A549 (cell line): Measurements from ENCODE around the gene NFAM1. TPM values are rescaled to one million over a fixed set of nuclear protein-coding genes. Genes with fewer than 3 reads are reported as not detected.

Experiments used
- ATAC-seq, 2 experiments: fragments of 200-7000 bp in 1 of 2; fragments of >200 bp in 1 of 2; cut with Nextera tagmentation in 1 of 2; cut with Tn5 transposase in 1 of 2; 3 replicates each; pipeline versions ENCODE4 v1.8.0 to v1.9.1; 2018 to 2020; ENCODE audit warnings: mild to moderate bottlenecking in 1 of 2, moderate library complexity in 1 of 2
- CTCF ChIA-PET: fragments of 300-600 bp; sonication (Branson Sonifier 250); formaldehyde crosslinking; extraction: SDS; loops from one replicate; lab custom pipeline; 2021; ENCODE audit warnings: antibody characterized with exemption, inconsistent platforms; lab: Yijun Ruan, JAX
- POLR2A ChIA-PET: fragments of 350-600 bp; formaldehyde crosslinking; extraction: SDS; loops from one replicate; lab custom pipeline; 2021; ENCODE audit warnings: antibody characterized with exemption, inconsistent platforms; lab: Yijun Ruan, JAX
- DNase-seq, 2 experiments: peaks; one replicate each; pipeline versions ENCODE4 v3.0.0 to v3.0.0-alpha.2; 2011 to 2016; ENCODE audit warnings: low read depth in 1 of 2, low spot score in 1 of 2
- FAIRE-seq: peaks from 2 replicates; lab custom pipeline; 2011; peaks lifted over from hg19 to GRCh38; lab: Jason Lieb, UNC
- H3K27ac ChIP-seq, 2 experiments: fragments of >200 bp; sonication (Bioruptor Twin); formaldehyde crosslinking; 3 replicates each; pipeline ENCODE4 v1.5.1; 2016 to 2017
- H3K4me1 ChIP-seq: fragments of >200 bp; sonication (Bioruptor Twin); formaldehyde crosslinking; 3 replicates; pipeline ENCODE4 v1.6.1; 2016
- H3K4me2 ChIP-seq: fragments of >200 bp; sonication (Bioruptor Twin); formaldehyde crosslinking; 3 replicates; pipeline ENCODE4 v1.6.1; 2016
- H3K4me3 ChIP-seq: fragments of >200 bp; sonication (Bioruptor Twin); formaldehyde crosslinking; 3 replicates; pipeline ENCODE4 v1.5.1; 2016
- H3K9me3 ChIP-seq: fragments of >200 bp; sonication (Bioruptor Twin); formaldehyde crosslinking; 3 replicates; pipeline ENCODE4 v1.6.1; 2016
- BHLHE40 ChIP-seq: IDR thresholded peaks from 2 replicates; pipeline ENCODE4 v1.6.1; 2012; ENCODE audit warnings: low read depth, low read length, inconsistent platforms
- CBX2 ChIP-seq: fragments of 200-600 bp; sonication (generic); IDR thresholded peaks from 2 replicates; pipeline ENCODE4 v1.6.1; 2016; ENCODE audit warnings: low read depth, mild to moderate bottlenecking, borderline replicate concordance
- CBX8 ChIP-seq: fragments of 200-600 bp; sonication (generic); IDR thresholded peaks from 2 replicates; pipeline ENCODE4 v1.6.1; 2016
- CHD4 ChIP-seq: fragments of 200-600 bp; sonication (generic); IDR thresholded peaks from 2 replicates; pipeline ENCODE4 v1.6.1; 2016; ENCODE audit warnings: antibody characterized with exemption, mild to moderate bottlenecking, borderline replicate concordance
- EHF ChIP-seq: fragments of 250-450 bp; sonication (Bioruptor Pico); IDR thresholded peaks from 2 replicates; pipeline ENCODE4 v1.5.0; 2020; ENCODE audit warnings: mild to moderate bottlenecking
- FOSB ChIP-seq: fragments of 250-450 bp; sonication (Bioruptor Pico); IDR thresholded peaks from 2 replicates; pipeline ENCODE4 v1.5.0; 2020; ENCODE audit warnings: mild to moderate bottlenecking, moderate library complexity
- GATA3 ChIP-seq: IDR thresholded peaks from 2 replicates; pipeline ENCODE4 v1.6.1; 2012; ENCODE audit warnings: borderline replicate concordance
- HEYL ChIP-seq: fragments of 250-450 bp; sonication (Bioruptor Pico); IDR thresholded peaks from 2 replicates; pipeline ENCODE4 v1.8.0; 2021; ENCODE audit warnings: mild to moderate bottlenecking, moderate library complexity
- HOXB5 ChIP-seq: fragments of 250-450 bp; sonication (Bioruptor Pico); IDR thresholded peaks from 2 replicates; pipeline ENCODE4 v1.5.0; 2020; ENCODE audit warnings: mild to moderate bottlenecking, moderate library complexity
- KDM1A ChIP-seq: fragments of 200-600 bp; sonication (generic); IDR thresholded peaks from 2 replicates; pipeline ENCODE4 v1.6.1; 2016; ENCODE audit warnings: low read depth, mild to moderate bottlenecking
- KDM5A ChIP-seq: fragments of 200-600 bp; sonication (generic); IDR thresholded peaks from 2 replicates; pipeline ENCODE4 v1.6.1; 2016; ENCODE audit warnings: antibody characterized with exemption, mild to moderate bottlenecking
- MAZ ChIP-seq: fragments of 150-350 bp; IDR thresholded peaks from 2 replicates; pipeline ENCODE4 v1.6.1; 2014; ENCODE audit warnings: antibody characterized with exemption, low read depth, low read length, borderline replicate concordance
- MYC ChIP-seq: IDR thresholded peaks from 2 replicates; pipeline ENCODE4 v1.6.1; 2012; ENCODE audit warnings: mild to moderate bottlenecking, inconsistent platforms, low read length, improper control_type of control experiment, borderline replicate concordance
- NPAS2 ChIP-seq: fragments of 250-450 bp; sonication (Bioruptor Pico); IDR thresholded peaks from 2 replicates; pipeline ENCODE4 v1.8.0; 2022; ENCODE audit warnings: mild to moderate bottlenecking, moderate library complexity, borderline replicate concordance
- NR3C1 ChIP-seq: fragments of >200 bp; sonication (Bioruptor Twin); formaldehyde crosslinking; IDR thresholded peaks from 3 replicates; pipeline ENCODE4 v1.6.1; 2017
- POLR2AphosphoS2 ChIP-seq: conservative IDR thresholded peaks from 2 replicates; pipeline ENCODE4 v1.6.1; 2012; ENCODE audit warnings: low read length, improper control_type of control experiment, inconsistent platforms
- RAD21 ChIP-seq, 2 experiments: fragments of >200 bp in 1 of 2; sonication (Bioruptor Twin) in 1 of 2; formaldehyde crosslinking in 1 of 2; IDR thresholded peaks in 1 of 2; conservative IDR thresholded peaks in 1 of 2; 2 replicates in 1 of 2; 3 replicates in 1 of 2; pipeline ENCODE4 v1.6.1; 2012 to 2018; ENCODE audit warnings: inconsistent platforms in 1 of 2
- RNF2 ChIP-seq: fragments of 200-600 bp; sonication (generic); IDR thresholded peaks from 2 replicates; pipeline ENCODE4 v1.6.1; 2016; ENCODE audit warnings: low read depth, mild to moderate bottlenecking, antibody characterized with exemption, moderate library complexity, borderline replicate concordance
- TFCP2L1 ChIP-seq: fragments of 250-450 bp; sonication (Bioruptor Pico); IDR thresholded peaks from 2 replicates; pipeline ENCODE4 v1.5.0; 2021; ENCODE audit warnings: mild to moderate bottlenecking
- ZFP36 ChIP-seq: fragments of 450-650 bp; IDR thresholded peaks from 2 replicates; pipeline ENCODE4 v1.6.1; 2014; ENCODE audit warnings: borderline replicate concordance; ENCODE audit not compliant: partially characterized antibody
- ZNF302 ChIP-seq: fragments of 250-450 bp; sonication (Bioruptor Pico); IDR thresholded peaks from 2 replicates; pipeline ENCODE4 v1.9.0; 2021; ENCODE audit warnings: inconsistent platforms, mild to moderate bottlenecking, moderate library complexity
- ZSCAN20 ChIP-seq: fragments of 250-450 bp; sonication (Bioruptor Pico); IDR thresholded peaks from 2 replicates; pipeline ENCODE4 v1.8.0; 2022; ENCODE audit warnings: mild to moderate bottlenecking, moderate library complexity
- WGBS: methylation state at CpG from one replicate; pipeline ENCODE4 v1.1.6; 2017; ENCODE audit errors: missing lambda C conversion rate; 5-methylcytosine and 5-hydroxymethylcytosine counted together
- polyA plus RNA-seq, 4 experiments: library from polyadenylated mRNA; depleted of rRNA in 3 of 4; stranded (reverse); fragments of >200 nt; fragmentation: RNase III in 1 of 4; extraction: RNeasy Plus Mini Kit Qiagen cat#74134 plus additional on column Dnase treatment in 1 of 4; gene quantifications; 2 replicates in 3 of 4; 3 replicates in 1 of 4; pipeline ENCODE4 v1.2.3, GENCODE V29; 2011 to 2017
- TF ChIP-seq, protein P1 (sequence below): fragments of 250-450 bp; sonication (Bioruptor Pico); IDR thresholded peaks from 2 replicates; pipeline ENCODE4 v1.5.0; 2021; ENCODE audit warnings: mild to moderate bottlenecking, moderate library complexity, borderline replicate concordance
- TF ChIP-seq, protein P2 (sequence below): fragments of >200 bp; sonication (Bioruptor Twin); formaldehyde crosslinking; IDR thresholded peaks from 3 replicates; pipeline ENCODE4 v1.6.1; 2016
- TF ChIP-seq, protein P3 (sequence below): IDR thresholded peaks from 2 replicates; pipeline ENCODE4 v1.6.1; 2012; ENCODE audit warnings: low read depth, borderline replicate concordance
- TF ChIP-seq, protein P4 (sequence below): fragments of 250-450 bp; sonication (Bioruptor Pico); IDR thresholded peaks from 2 replicates; pipeline ENCODE4 v1.5.0; 2020; ENCODE audit warnings: low read depth, mild to moderate bottlenecking, moderate library complexity

The NFAM1 gene
- polyA plus RNA-seq, 2 of the 4 experiments (the other 2 are of a cell fraction): not detected

DNA sequence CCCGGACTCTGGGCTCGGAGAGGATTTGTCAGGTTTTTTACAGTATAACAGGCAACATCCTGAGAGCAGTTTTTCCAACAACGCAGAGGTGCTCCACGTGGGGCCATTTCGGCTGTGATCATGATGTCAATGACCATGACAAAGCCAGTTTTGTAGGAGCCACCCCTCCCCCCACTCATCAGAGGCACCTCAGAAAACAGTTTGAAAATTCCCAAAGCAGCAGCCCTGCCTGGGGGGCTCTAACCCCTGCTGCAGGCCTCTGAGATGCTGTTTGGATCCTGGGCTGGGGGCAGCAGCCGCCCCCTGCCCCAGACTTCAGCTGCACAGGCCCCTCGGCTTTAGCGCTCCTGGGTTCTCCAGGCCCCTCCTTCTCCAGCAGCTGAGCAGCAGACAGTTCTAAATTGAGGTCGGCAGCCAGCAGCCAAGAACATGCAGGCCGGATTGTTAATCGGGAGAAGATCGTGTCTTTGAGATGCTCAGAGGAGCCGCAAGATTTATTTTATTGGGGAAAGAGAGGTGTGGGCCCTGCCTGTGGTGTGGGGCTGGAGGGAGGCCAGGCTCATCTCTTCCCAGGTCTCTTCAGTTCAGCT, 19.4 kb downstream of the NFAM1 start:
- Histone ChIP-seq H3K4me3 (no peak overlapping the region), H3K4me1 (no peaks in the 10 kb centered on the region), H3K27ac (no peak overlapping the region), H3K9me3 (no peaks in the 10 kb centered on the region), H3K4me2 (no peak overlapping the region)
- no peak for ATAC-seq
- POLR2A ChIA-PET: no interaction called here
- no peak for FAIRE-seq
- CTCF ChIA-PET: interaction anchor here (1.1 kb wide), 1 partner anchor 243 kb away, joined by 3 read pairs; no protein-coding TSS in a partner anchor
- TF ChIP-seq RAD21 (conservative IDR thresholded peaks at IDR 0.05 in 1 of 2, IDR thresholded peaks at IDR 0.05 in 1 of 2) (no peak), HEYL (no peak), MYC (no peak), ZNF302 (CRISPR knock-in tag) (no peak), NPAS2 (CRISPR knock-in tag) (no peak), POLR2AphosphoS2 (no peak), ZFP36 (no peak), GATA3 (no peak), FOSB (CRISPR knock-in tag) (no peak), HOXB5 (CRISPR knock-in tag) (no peak), NR3C1 (no peak), CHD4 (no peak), CBX8 (no peak), ZSCAN20 (no peak), EHF (CRISPR knock-in tag) (no peak), RNF2 (no peak), CBX2 (no peak)
- TF ChIP-seq, protein P1, sequence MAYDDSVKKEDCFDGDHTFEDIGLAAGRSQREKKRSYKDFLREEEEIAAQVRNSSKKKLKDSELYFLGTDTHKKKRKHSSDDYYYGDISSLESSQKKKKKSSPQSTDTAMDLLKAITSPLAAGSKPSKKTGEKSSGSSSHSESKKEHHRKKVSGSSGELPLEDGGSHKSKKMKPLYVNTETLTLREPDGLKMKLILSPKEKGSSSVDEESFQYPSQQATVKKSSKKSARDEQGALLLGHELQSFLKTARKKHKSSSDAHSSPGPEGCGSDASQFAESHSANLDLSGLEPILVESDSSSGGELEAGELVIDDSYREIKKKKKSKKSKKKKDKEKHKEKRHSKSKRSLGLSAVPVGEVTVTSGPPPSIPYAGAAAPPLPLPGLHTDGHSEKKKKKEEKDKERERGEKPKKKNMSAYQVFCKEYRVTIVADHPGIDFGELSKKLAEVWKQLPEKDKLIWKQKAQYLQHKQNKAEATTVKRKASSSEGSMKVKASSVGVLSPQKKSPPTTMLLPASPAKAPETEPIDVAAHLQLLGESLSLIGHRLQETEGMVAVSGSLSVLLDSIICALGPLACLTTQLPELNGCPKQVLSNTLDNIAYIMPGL (CRISPR knock-in tag): no peak
- TF ChIP-seq, protein P2, sequence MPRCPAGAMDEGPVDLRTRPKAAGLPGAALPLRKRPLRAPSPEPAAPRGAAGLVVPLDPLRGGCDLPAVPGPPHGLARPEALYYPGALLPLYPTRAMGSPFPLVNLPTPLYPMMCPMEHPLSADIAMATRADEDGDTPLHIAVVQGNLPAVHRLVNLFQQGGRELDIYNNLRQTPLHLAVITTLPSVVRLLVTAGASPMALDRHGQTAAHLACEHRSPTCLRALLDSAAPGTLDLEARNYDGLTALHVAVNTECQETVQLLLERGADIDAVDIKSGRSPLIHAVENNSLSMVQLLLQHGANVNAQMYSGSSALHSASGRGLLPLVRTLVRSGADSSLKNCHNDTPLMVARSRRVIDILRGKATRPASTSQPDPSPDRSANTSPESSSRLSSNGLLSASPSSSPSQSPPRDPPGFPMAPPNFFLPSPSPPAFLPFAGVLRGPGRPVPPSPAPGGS: no peak
- TF ChIP-seq, all 56 proteins: peak for 0
- WGBS: 78% methylated on average over 10 of the region's 13 CpGs
- no peak for DNase-seq

DNA sequence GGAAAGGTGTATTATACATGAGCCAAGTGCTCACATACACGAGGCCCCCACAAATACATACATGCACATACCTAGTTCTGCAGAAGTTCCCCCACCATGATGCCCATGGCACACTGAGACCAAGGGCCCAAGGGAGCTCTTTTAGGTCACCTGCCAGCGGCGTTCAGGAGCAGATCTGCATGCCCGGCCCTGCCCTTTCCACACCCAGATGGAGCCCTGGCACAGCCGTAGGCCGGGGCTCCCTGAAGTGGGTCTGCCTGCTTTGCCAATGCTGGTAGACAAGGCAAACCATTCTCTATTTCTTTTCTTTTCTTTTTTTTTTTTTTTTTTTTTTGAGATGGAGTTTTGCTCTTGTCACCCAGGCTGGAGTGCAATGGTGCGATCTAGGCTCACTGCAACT, 21.5 kb downstream of the NFAM1 start:
- ChIA-PET CTCF (interaction anchor here (1.0 kb wide), 1 partner anchor 49 kb away, joined by 3 read pairs; no protein-coding TSS in a partner anchor), POLR2A (no interaction called here)
- TF ChIP-seq KDM5A (no peak), MAZ (no peak), BHLHE40 (no peak), POLR2AphosphoS2 (no peak), ZFP36 (no peak), KDM1A (no peak), HEYL (no peak), TFCP2L1 (CRISPR knock-in tag) (no peak)
- TF ChIP-seq, protein P3, sequence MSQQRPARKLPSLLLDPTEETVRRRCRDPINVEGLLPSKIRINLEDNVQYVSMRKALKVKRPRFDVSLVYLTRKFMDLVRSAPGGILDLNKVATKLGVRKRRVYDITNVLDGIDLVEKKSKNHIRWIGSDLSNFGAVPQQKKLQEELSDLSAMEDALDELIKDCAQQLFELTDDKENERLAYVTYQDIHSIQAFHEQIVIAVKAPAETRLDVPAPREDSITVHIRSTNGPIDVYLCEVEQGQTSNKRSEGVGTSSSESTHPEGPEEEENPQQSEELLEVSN: no peak
- TF ChIP-seq, protein P4, sequence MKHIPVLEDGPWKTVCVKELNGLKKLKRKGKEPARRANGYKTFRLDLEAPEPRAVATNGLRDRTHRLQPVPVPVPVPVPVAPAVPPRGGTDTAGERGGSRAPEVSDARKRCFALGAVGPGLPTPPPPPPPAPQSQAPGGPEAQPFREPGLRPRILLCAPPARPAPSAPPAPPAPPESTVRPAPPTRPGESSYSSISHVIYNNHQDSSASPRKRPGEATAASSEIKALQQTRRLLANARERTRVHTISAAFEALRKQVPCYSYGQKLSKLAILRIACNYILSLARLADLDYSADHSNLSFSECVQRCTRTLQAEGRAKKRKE (CRISPR knock-in tag): no peak
- no peak for FAIRE-seq
- H3K4me3 ChIP-seq: no peak overlapping the region
- 79% methylated on average over 7 of the region's 7 CpGs for WGBS
- ATAC-seq: no peak
- no peak overlapping the region for H3K4me2 ChIP-seq
- H3K27ac ChIP-seq: no peak overlapping the region
- no peaks in the 10 kb centered on the region for H3K9me3 ChIP-seq
- no peaks in the 10 kb centered on the region for H3K4me1 ChIP-seq
- no peak for DNase-seq
